K562 (cell line): ENCODE results near the gene MRPL32. TPM values are rescaled to one million over a fixed set of nuclear protein-coding genes. Genes with fewer than 3 reads are reported as not detected.

Experiments used
- ATAC-seq: fragments of 200-7000 bp; cut with Tn5 transposase; 3 replicates; pipeline ENCODE4 v1.9.1; 2020; ENCODE audit warnings: moderate library complexity
- BruUV-seq: library from RNA; stranded (reverse); fragments of 400-500 nt; replicated peaks from 2 replicates; lab custom pipeline; 2021; lab: Mats Ljungman, UMichigan
- CTCF ChIA-PET: fragments of 300-600 bp; formaldehyde crosslinking; extraction: SDS; loops from one replicate; lab custom pipeline; 2021; ENCODE audit warnings: low intra/inter-chr PET ratio; lab: Yijun Ruan, JAX
- POLR2A ChIA-PET: fragments of 300-600, 350-650 bp; sonication (Branson Sonifier 250); formaldehyde crosslinking; extraction: SDS; loops from one replicate; lab custom pipeline; 2021; ENCODE audit warnings: antibody characterized with exemption, inconsistent platforms; lab: Yijun Ruan, JAX
- DNase-seq, 4 experiments: peaks; one replicate each; pipeline versions ENCODE4 v3.0.0 to v3.0.0-alpha.2; 2011 to 2018; ENCODE audit warnings: low spot score in 3 of 4, mixed read lengths in 3 of 4; ENCODE audit errors: extremely low read depth in 1 of 4
- FAIRE-seq: peaks from 2 replicates; lab custom pipeline; 2011; peaks lifted over from hg19 to GRCh38; lab: Jason Lieb, UNC
- H2AFZ ChIP-seq: 2 replicates; pipeline ENCODE4 v1.6.0; 2011; ENCODE audit warnings: low read depth, low read length, control low read depth, inconsistent platforms
- H3K27ac ChIP-seq: fragments of 200-600 bp; 3 replicates; pipeline ENCODE4 v1.8.0; 2011; ENCODE audit warnings: low read depth, mild to moderate bottlenecking, control low read depth, inconsistent platforms, low read length, moderate library complexity, mixed read lengths; ENCODE audit errors: extremely low read depth
- H3K27me3 ChIP-seq, 2 experiments: fragments of 300-600 bp in 1 of 2; 2 replicates in 1 of 2; 3 replicates in 1 of 2; pipeline versions ENCODE4 v1.6.0 to v1.8.0; 2011; ENCODE audit warnings: inconsistent platforms in 2 of 2, low read length in 2 of 2, mild to moderate bottlenecking in 1 of 2, mixed read lengths in 1 of 2, moderate library complexity in 1 of 2; ENCODE audit not compliant: control insufficient read depth in 2 of 2, insufficient read depth in 2 of 2
- H3K36me3 ChIP-seq: fragments of 300-600 bp; 3 replicates; pipeline ENCODE4 v1.8.0; 2011; ENCODE audit warnings: mild to moderate bottlenecking, low read length, inconsistent platforms; ENCODE audit not compliant: control insufficient read depth, insufficient read depth
- H3K4me1 ChIP-seq, 2 experiments: fragments of 200-600 bp in 1 of 2; replicated peaks in 1 of 2; 2 replicates in 1 of 2; 3 replicates in 1 of 2; pipeline versions ENCODE4 v1.5.1 to v1.8.0; 2011; ENCODE audit warnings: inconsistent platforms in 2 of 2, low read length in 2 of 2, mild to moderate bottlenecking in 1 of 2, mixed read lengths in 1 of 2, moderate library complexity in 1 of 2; ENCODE audit not compliant: control insufficient read depth in 2 of 2, insufficient read depth in 2 of 2
- H3K4me2 ChIP-seq: 2 replicates; pipeline ENCODE4 v1.6.1; 2011; ENCODE audit warnings: low read length, control low read depth, inconsistent platforms, mixed read lengths; ENCODE audit not compliant: insufficient read depth
- H3K4me3 ChIP-seq: fragments of 200-600 bp; sonication (generic), shearing (Covaris generic); 2 replicates; pipeline ENCODE4 v1.5.1; 2016; ENCODE audit warnings: control low read depth, inconsistent platforms
- H3K79me2 ChIP-seq: fragments of 200-600 bp; 3 replicates; pipeline ENCODE4 v1.8.0; 2011; ENCODE audit warnings: low read length, inconsistent platforms; ENCODE audit not compliant: control insufficient read depth, insufficient read depth
- H3K9ac ChIP-seq, 2 experiments: 2 replicates each; pipeline versions ENCODE4 v1.6.0 to v1.6.1; 2011; ENCODE audit warnings: low read depth in 2 of 2, low read length in 2 of 2, control low read depth in 1 of 2, inconsistent platforms in 1 of 2, mild to moderate bottlenecking in 1 of 2, mixed read lengths in 1 of 2; ENCODE audit not compliant: insufficient read depth in 1 of 2
- H3K9me1 ChIP-seq: one replicate; pipeline ENCODE4 v1.6.0; 2011; ENCODE audit warnings: inconsistent platforms, mild to moderate bottlenecking, low read length, moderate library complexity; ENCODE audit not compliant: control insufficient read depth, insufficient read depth
- H3K9me3 ChIP-seq: replicated peaks from 2 replicates; pipeline ENCODE4 v1.5.1; 2011; ENCODE audit warnings: low read depth, low read length, inconsistent platforms; ENCODE audit not compliant: control insufficient read depth, insufficient read depth
- H4K20me1 ChIP-seq: replicated peaks from 2 replicates; pipeline ENCODE4 v1.6.1; 2011; ENCODE audit warnings: low read length, inconsistent platforms, mixed read lengths; ENCODE audit not compliant: control insufficient read depth, insufficient read depth
- ATF2 ChIP-seq: sonication (generic); formaldehyde crosslinking; IDR thresholded peaks from 2 replicates; pipeline ENCODE4 v1.8.1; 2022; ENCODE audit warnings: missing genetic modification reagents
- HOXB6 ChIP-seq: fragments of 250-450 bp; sonication (Bioruptor Pico); IDR thresholded peaks from 2 replicates; pipeline ENCODE4 v1.5.1; 2022; ENCODE audit warnings: mild to moderate bottlenecking, borderline replicate concordance
- MAFG ChIP-seq: fragments of 450-650 bp; conservative IDR thresholded peaks from 2 replicates; pipeline ENCODE4 v1.6.1; 2016; ENCODE audit warnings: missing genetic modification characterization, missing compliant biosample characterization
- PKNOX1 ChIP-seq: fragments of 450-650 bp; IDR thresholded peaks from 2 replicates; pipeline ENCODE4 v1.6.1; 2016
- RBM39 ChIP-seq: fragments of 200-400 bp; formaldehyde crosslinking; optimal IDR thresholded peaks from 2 replicates; pipeline ENCODE3; 2018; ENCODE audit warnings: low read depth, low read length
- TBL1XR1 ChIP-seq, 2 experiments: IDR thresholded peaks; 2 replicates each; pipeline ENCODE4 v1.6.1; 2012; ENCODE audit warnings: improper control_type of control experiment in 2 of 2, low read length in 2 of 2, mild to moderate bottlenecking in 1 of 2
- TSHZ1 ChIP-seq: fragments of 250-450 bp; sonication (Bioruptor Pico); IDR thresholded peaks from 2 replicates; pipeline ENCODE4 v1.4.0; 2020; ENCODE audit warnings: mild to moderate bottlenecking, moderate library complexity
- ZNF316 ChIP-seq: fragments of 450-650 bp; IDR thresholded peaks from 2 replicates; pipeline ENCODE4 v1.6.1; 2016
- ZNF696 ChIP-seq: fragments of 250-450 bp; sonication (Bioruptor Pico); conservative IDR thresholded peaks from 2 replicates; pipeline ENCODE4 v1.4.0; 2020; ENCODE audit warnings: mild to moderate bottlenecking, moderate library complexity
- ZNF778 ChIP-seq: fragments of 450-650 bp; formaldehyde crosslinking; IDR thresholded peaks from 2 replicates; pipeline ENCODE4 v1.4.0; 2020; ENCODE audit warnings: mild to moderate bottlenecking, moderate library complexity
- WGBS: fragments of 100-300 bp; shearing (Covaris generic); methylation state at CpG from one replicate; pipeline ENCODE4 v1.1.6; 2016; ENCODE audit warnings: low coverage, mixed read lengths; ENCODE audit not compliant: insufficient coverage; ENCODE audit errors: missing lambda C conversion rate; 5-methylcytosine and 5-hydroxymethylcytosine counted together
- in situ Hi-C: fragments of 300-500 bp; cut with MboI; formaldehyde crosslinking; loops from 4 replicates; pipeline ENCODE4 v1.15.0; 2018; ENCODE audit warnings: inconsistent platforms, mixed read lengths
- intact Hi-C: fragments of 100-400 bp; cut with micrococcal nuclease; formaldehyde crosslinking; loops from 2 replicates; pipeline ENCODE4 v1.14.2; 2022
- polyA plus RNA-seq, 8 experiments: library from polyadenylated mRNA; depleted of rRNA in 4 of 8; stranded (reverse) in 5 of 8; unstranded in 3 of 8; fragments of >200 nt; fragmentation: Nextera tagmentation in 2 of 8; fragmentation: Illumina TruSeq in 1 of 8; extraction: Ambion mirVana in 2 of 8; extraction: Trizol in 1 of 8; gene quantifications; 2 replicates each; pipeline versions ENCODE4 v1.2.1 to v1.2.3, GENCODE V29; 2011 to 2014; ENCODE audit warnings: inconsistent platforms in 1 of 8, missing spikeins in 1 of 8
- total RNA-seq, 7 experiments: library from RNA; depleted of rRNA in 6 of 7; stranded (reverse); fragments of >200 nt in 6 of 7; fragmentation: Illumina TruSeq in 2 of 7; extraction: Trizol in 2 of 7; gene quantifications; 2 replicates each; pipeline versions ENCODE4 v1.2.1 to v1.2.3, GENCODE V29; 2011 to 2021; ENCODE audit warnings: low replicate concordance in 1 of 7

The MRPL32 gene
- total and polyA plus RNA-seq, 9 of the 15 experiments (the other 6 are each of a cell fraction or from before 2014, with no cell fraction given), result 75.5 to 351 (median 138) TPM

- H3K27ac ChIP-seq, result no peak overlapping the region
- H3K9me3 ChIP-seq, result no peaks in the 10 kb centered on the region
- DNase-seq (no peak), FAIRE-seq (no peak), ATAC-seq (no peak)
- no TSS peak for BruUV-seq
- H3K4me1 ChIP-seq, result peaks cover 0 to 7% of the 10 kb centered on the region in 2 experiments; a peak in 4 of 5 replicates
- peaks cover 9% of the 10 kb centered on the region; the same call in 1 of the 2 replicates for H4K20me1 ChIP-seq
- TF ChIP-seq MAFG (tag), result no peak
- TF ChIP-seq PKNOX1, result 0 out of 2 replicates have a peak, but pooled peaks have one; percentile 12
- TF ChIP-seq ZNF316, result 0 out of 2 replicates have a peak, but pooled peaks have one; percentile 7
- TF ChIP-seq TBL1XR1 (IDR thresholded peaks at IDR 0.05; ENCODE audit: low read length in 2 of 2), result no peak
- in situ Hi-C loops (loop anchor here (25.0 kb wide), 1 partner anchor 328 kb away; no protein-coding TSS in a partner anchor), intact Hi-C loops (no loop called here)
- H2AFZ ChIP-seq, result no peak overlapping the region
- peaks cover 68% of the 10 kb centered on the region for H3K36me3 ChIP-seq
- ChIA-PET CTCF (no interaction called here), POLR2A (interaction anchor here (0.9 to 1.6 kb wide), 3 partner anchors 11 to 53 kb away, joined by 3 to 8 read pairs (median 7); no protein-coding TSS in a partner anchor)
- H3K4me3 ChIP-seq, result no peak overlapping the region
- peaks cover 68% of the 10 kb centered on the region for H3K79me2 ChIP-seq
- H3K9ac ChIP-seq, result no peak overlapping the region
- no peaks in the 10 kb centered on the region for H3K27me3 ChIP-seq
- H3K9me1 ChIP-seq, result no peaks in the 10 kb centered on the region
- 72% methylated on average over 3 of the region's 3 CpGs for WGBS
- H3K4me2 ChIP-seq, result no peak overlapping the region
Measured at GRCh38 chr7:42934291-42934690, 2.1 kb downstream of the MRPL32 start.

GRCh38 chr7:42935861-42936260, 3.7 kb downstream of the MRPL32 start:
- Histone ChIP-seq H3K9ac (no peak overlapping the region), H3K79me2 (peaks cover 52% of the 10 kb centered on the region), H3K9me1 (no peaks in the 10 kb centered on the region), H3K27me3 (no peaks in the 10 kb centered on the region), H3K4me3 (no peak overlapping the region), H3K4me2 (no peak overlapping the region), H3K36me3 (peaks cover 66% of the 10 kb centered on the region), H4K20me1 (0 out of 2 replicates have a peak, but pooled peaks cover 3% of the 10 kb centered on the region), H3K4me1 (peaks cover 0 to under 1% of the 10 kb centered on the region in 2 experiments; a peak in 3 of 5 replicates), H3K27ac (no peak overlapping the region), H2AFZ (no peak overlapping the region), H3K9me3 (no peaks in the 10 kb centered on the region)
- ChIA-PET CTCF (no interaction called here), POLR2A (interaction anchor here (0.6 to 1.6 kb wide), 4 partner anchors 9 to 749 kb away, joined by 3 to 8 read pairs (median 5); no protein-coding TSS in a partner anchor)
- WGBS, result 89% methylated on average over 5 of the region's 5 CpGs
- BruUV-seq, result no TSS peak
- peak; percentile 26 for FAIRE-seq
- no peak for ATAC-seq
- in situ Hi-C loops (loop anchor here (25.0 kb wide), 1 partner anchor 326 kb away; no protein-coding TSS in a partner anchor), intact Hi-C loops (no loop called here)
- no peak for DNase-seq
- TF ChIP-seq RBM39 (no peak), TSHZ1 (CRISPR knock-in tag) (no peak), HOXB6 (CRISPR knock-in tag) (no peak), ZNF696 (CRISPR knock-in tag) (no peak), ATF2 (CRISPR knock-in tag) (no peak), ZNF778 (CRISPR knock-in tag) (no peak)
